ENCODE measurements around the gene RAB11A. TPM values are rescaled to one million over a fixed set of nuclear protein-coding genes. Genes with fewer than 3 reads are reported as not detected.

RAB11A gene
- polyA plus RNA-seq, 1 donor from 2014 or later: 600 TPM

DNA sequence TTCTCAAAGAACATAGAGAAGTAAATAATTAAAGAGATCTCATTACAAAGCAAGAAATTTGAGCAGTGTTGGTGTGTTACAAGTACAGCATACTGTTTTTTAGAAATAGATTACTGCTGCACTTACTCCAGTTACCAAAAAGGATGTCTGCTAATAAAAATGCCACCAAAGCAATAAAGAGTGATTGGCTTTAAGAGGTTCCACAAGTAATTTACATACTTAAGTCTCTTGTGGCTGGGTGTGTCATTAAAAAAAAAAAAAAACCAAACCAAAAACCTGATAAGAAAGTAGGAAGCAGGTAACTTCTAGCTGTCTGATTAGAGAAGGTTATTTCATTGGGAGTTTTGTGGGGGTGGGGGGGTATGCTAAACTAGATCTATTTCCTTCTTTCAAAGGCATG is 15.2 kb downstream of the RAB11A start:
- Histone ChIP-seq H3K79me2 (replicated peaks; ENCODE audit: insufficient read depth, low read length) (peaks cover 2% of the 10 kb centered on the region), H3K4me2 (ENCODE audit: low read length) (no peak overlapping the region), H3K27ac (ENCODE audit: low read length) (no peak overlapping the region), H3K36me3 (ENCODE audit: insufficient read depth, low read length) (peaks cover 4% of the 10 kb centered on the region), H3K9me3 (ENCODE audit: low read length) (no peaks in the 10 kb centered on the region), H3K9me2 (ENCODE audit: insufficient read depth, low read length) (no peaks in the 10 kb centered on the region), H3K27me3 (ENCODE audit: insufficient read depth, low read depth, low read length) (no peaks in the 10 kb centered on the region), H4K20me1 (ENCODE audit: insufficient read depth) (no peaks in the 10 kb centered on the region), H3K9ac (ENCODE audit: low read length) (no peak overlapping the region), H3F3A (ENCODE audit: insufficient read depth, low read length, poor library complexity, severe bottlenecking) (no peaks in the 10 kb centered on the region), H2AFZ (ENCODE audit: low read depth, low read length) (no peak overlapping the region), H3K4me3 (ENCODE audit: low read length) (no peak overlapping the region)
- TF ChIP-seq CTCF (IDR thresholded peaks at IDR 0.05; ENCODE audit: poor library complexity, severe bottlenecking) (no peak), MXI1 (conservative IDR thresholded peaks at IDR 0.05; ENCODE audit: poor library complexity, severe bottlenecking) (no peak), RAD21 (conservative IDR thresholded peaks at IDR 0.05) (no peak), SMC3 (conservative IDR thresholded peaks at IDR 0.05; ENCODE audit: poor library complexity) (no peak), REST (IDR thresholded peaks at IDR 0.05; ENCODE audit: borderline replicate concordance) (no peak), TAF1 (IDR thresholded peaks at IDR 0.05; ENCODE audit: low read depth) (no peak)

GRCh38 chr15:65885668-65886218 is 16.5 kb downstream of the RAB11A start:
- H3K27me3 ChIP-seq (ENCODE audit: insufficient read depth, low read depth, low read length): no peaks in the 10 kb centered on the region
- no peaks in the 10 kb centered on the region for H4K20me1 ChIP-seq (ENCODE audit: insufficient read depth)
- H3K4me3 ChIP-seq (ENCODE audit: low read length): no peak overlapping the region
- H3K27ac ChIP-seq (ENCODE audit: low read length): no peak overlapping the region
- H3K4me2 ChIP-seq (ENCODE audit: low read length): no peak overlapping the region
- no peaks in the 10 kb centered on the region for H3F3A ChIP-seq (ENCODE audit: insufficient read depth, low read length, poor library complexity, severe bottlenecking)
- no peak overlapping the region for H2AFZ ChIP-seq (ENCODE audit: low read depth, low read length)
- H3K9ac ChIP-seq (ENCODE audit: low read length): no peak overlapping the region
- peaks cover 11% of the 10 kb centered on the region for H3K79me2 ChIP-seq (replicated peaks; ENCODE audit: insufficient read depth, low read length)
- H3K9me3 ChIP-seq (ENCODE audit: low read length): no peaks in the 10 kb centered on the region
- TF ChIP-seq SMC3 (conservative IDR thresholded peaks at IDR 0.05; ENCODE audit: poor library complexity) (no peak), RAD21 (conservative IDR thresholded peaks at IDR 0.05) (no peak), REST (IDR thresholded peaks at IDR 0.05; ENCODE audit: borderline replicate concordance) (no peak), TAF1 (IDR thresholded peaks at IDR 0.05; ENCODE audit: low read depth) (no peak), MXI1 (conservative IDR thresholded peaks at IDR 0.05; ENCODE audit: poor library complexity, severe bottlenecking) (no peak), POLR2AphosphoS5 (IDR thresholded peaks at IDR 0.05) (no peak), CTCF (IDR thresholded peaks at IDR 0.05; ENCODE audit: poor library complexity, severe bottlenecking) (no peak), EZH2 (IDR thresholded peaks at IDR 0.05; ENCODE audit: borderline replicate concordance, insufficient read depth, low read length, poor library complexity, severe bottlenecking) (no peak), EP300 (conservative IDR thresholded peaks at IDR 0.05; ENCODE audit: poor library complexity, severe bottlenecking) (no peak)
- no peaks in the 10 kb centered on the region for H3K9me2 ChIP-seq (ENCODE audit: insufficient read depth, low read length)
- H3K36me3 ChIP-seq (ENCODE audit: insufficient read depth, low read length): peaks cover 4% of the 10 kb centered on the region
